GM12891 (cell line): ENCODE measurements around the gene GPR89B.
"Not testable (repeated sequence)": the region's sequence is repeated elsewhere in the genome, so short reads cannot be mapped to it uniquely, and the experiment has no call there.

Source experiments
- DNase-seq: peaks from one replicate; pipeline ENCODE4 v3.0.0; 2011; ENCODE audit warnings: low spot score; ENCODE audit not compliant: insufficient read length
- FAIRE-seq: peaks from 2 replicates; lab custom pipeline; 2011; peaks lifted over from hg19 to GRCh38; lab: Jason Lieb, UNC
- PAX5 ChIP-seq: IDR thresholded peaks from 2 replicates; pipeline ENCODE4 v1.6.1; 2011; ENCODE audit warnings: low read length, moderate library complexity, mild to moderate bottlenecking; ENCODE audit not compliant: insufficient read depth, severe bottlenecking
- POLR2A ChIP-seq: IDR thresholded peaks from 2 replicates; pipeline ENCODE4 v1.6.1; 2011; ENCODE audit warnings: low read depth, low read length, control low read depth
- POLR2AphosphoS5 ChIP-seq: IDR thresholded peaks from 2 replicates; pipeline ENCODE4 v1.6.1; 2011; ENCODE audit warnings: low read depth, low read length, control low read depth
- POU2F2 ChIP-seq: IDR thresholded peaks from 2 replicates; pipeline ENCODE4 v1.6.1; 2011; ENCODE audit warnings: low read depth, mild to moderate bottlenecking, control low read depth, low read length, moderate library complexity
- SPI1 ChIP-seq: IDR thresholded peaks from 2 replicates; pipeline ENCODE4 v1.6.1; 2011; ENCODE audit warnings: low read depth, low read length, control low read depth
- TAF1 ChIP-seq: IDR thresholded peaks from 2 replicates; pipeline ENCODE4 v1.6.1; 2011; ENCODE audit warnings: low read depth, low read length, control low read depth

The GPR89B gene

DNA sequence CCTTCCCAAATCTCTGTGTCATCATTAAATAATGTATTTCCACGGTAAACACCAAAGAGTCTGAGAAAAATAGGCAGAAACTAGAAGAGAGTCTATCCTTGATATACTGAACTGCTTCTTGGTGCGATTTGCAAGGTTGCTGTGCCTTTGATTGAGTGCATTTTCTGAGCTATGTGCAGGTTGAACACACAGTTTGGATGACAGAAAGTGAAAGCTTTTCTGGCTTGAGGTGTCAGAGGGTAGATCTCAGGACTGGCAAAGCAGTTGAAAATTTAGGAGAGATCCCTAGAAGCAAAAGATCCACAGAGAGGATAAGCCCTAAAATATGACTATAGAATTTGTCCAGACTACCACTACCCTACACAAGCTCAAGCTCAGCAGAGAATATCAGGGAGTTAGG, 31.5 kb downstream of the GPR89B start:
- FAIRE-seq, DNase-seq: not testable (repeated sequence)

GRCh38 chr1:147964575-147964974, 36.4 kb downstream of the GPR89B start:
- not testable (repeated sequence) for FAIRE-seq, DNase-seq

DNA sequence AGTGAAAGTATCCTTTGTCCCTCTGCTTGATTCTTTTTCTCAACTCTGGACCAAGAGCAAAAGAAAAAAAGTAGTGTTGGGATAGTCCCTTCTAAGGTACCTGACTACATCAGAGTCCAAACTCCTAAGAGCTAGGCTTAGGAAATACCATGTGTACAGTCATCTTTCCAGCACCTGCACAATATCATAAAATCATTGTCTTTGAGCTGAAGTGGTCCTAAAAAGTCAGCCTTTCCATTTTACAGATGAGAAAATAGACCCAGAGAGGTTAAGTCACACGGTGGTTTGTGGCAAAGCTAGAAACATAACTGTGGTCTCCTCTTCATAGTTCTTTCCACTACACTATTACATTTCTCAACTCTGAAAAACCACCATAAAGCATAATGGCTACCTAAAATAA, 38.4 kb downstream of the GPR89B start:
- not testable (repeated sequence) for FAIRE-seq, DNase-seq

GRCh38 chr1:147978896-147979651, 50.9 kb downstream of the GPR89B start:
- FAIRE-seq, DNase-seq: not testable (repeated sequence)

- not testable (repeated sequence) for DNase-seq, FAIRE-seq
These were observed 57.2 kb downstream of the GPR89B start for GRCh38 chr1:147985374-147985773.

- not testable (repeated sequence) for FAIRE-seq, DNase-seq
These were observed 59.7 kb downstream of the GPR89B start for GRCh38 chr1:147987893-147988292.

- not testable (repeated sequence) for DNase-seq, FAIRE-seq
These were observed 64.7 kb downstream of the GPR89B start for GRCh38 chr1:147992916-147993315.

DNA sequence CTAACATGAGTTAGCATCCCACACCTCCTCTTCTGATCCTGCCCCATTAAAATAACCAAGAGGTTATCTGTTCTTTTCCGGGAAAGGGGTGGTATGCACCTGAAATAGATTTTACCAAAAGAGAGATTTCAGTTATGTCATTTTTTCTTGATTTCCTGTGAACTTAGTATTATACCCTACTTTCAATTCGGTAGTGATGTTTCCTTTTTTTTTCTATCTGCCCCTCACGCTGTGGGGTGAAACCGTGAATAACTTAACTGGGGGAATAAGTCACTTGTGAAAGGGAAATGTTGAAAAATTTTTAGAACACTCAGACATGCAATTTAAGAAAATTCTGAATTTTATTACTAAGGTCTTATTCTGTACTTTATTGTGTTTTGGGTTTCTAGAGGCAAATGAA, 65.2 kb downstream of the GPR89B start:
- FAIRE-seq, DNase-seq: not testable (repeated sequence)

GRCh38 chr1:147993825-147994615, 65.8 kb downstream of the GPR89B start:
- FAIRE-seq, DNase-seq: not testable (repeated sequence)

DNA sequence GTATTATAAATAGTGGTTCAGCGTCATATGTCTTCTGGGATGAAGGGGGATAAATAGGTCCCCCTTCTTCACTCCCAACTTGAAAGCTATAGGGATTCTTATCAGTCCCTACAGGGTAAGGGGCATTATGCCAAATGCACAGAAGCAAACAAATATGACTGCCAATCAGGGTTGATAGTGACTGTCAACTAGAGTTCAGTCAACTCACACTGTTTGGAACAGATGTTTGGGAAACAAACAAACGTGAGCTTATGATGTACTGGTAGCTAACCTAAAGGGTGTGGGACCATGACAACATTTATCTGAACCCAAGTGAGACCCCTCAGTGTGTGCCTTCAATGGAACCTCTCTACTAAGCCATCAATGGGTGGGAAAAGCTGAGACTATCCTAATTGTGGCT, 67.9 kb downstream of the GPR89B start:
- FAIRE-seq, DNase-seq: not testable (repeated sequence)

DNA sequence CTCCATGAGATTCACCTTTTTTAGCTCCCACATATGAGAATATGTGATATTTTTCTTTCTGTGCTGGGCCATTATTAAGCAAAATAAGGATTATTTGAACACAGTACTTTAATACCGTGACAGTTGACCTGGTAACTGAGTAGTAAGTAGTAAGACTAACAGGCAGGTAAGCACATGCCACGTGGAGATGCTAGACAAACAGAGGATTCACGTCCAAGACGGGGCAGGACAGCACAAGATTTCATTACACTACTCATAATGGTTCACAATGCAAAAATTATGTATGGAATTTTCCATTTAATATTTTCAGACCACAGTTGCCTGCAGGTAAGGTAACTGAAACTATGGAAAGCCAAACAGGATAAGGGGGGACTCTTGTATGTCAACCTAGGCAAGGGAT, 79.5 kb downstream of the GPR89B start:
- not testable (repeated sequence) for FAIRE-seq, DNase-seq

GRCh38 chr1:148010527-148010926, 82.3 kb downstream of the GPR89B start:
- TF ChIP-seq PAX5 (no peak), POU2F2 (no peak), SPI1 (no peak), TAF1 (no peak), POLR2A (no peak), POLR2AphosphoS5 (no peak)
- no peak for DNase-seq
- no peak for FAIRE-seq

DNA sequence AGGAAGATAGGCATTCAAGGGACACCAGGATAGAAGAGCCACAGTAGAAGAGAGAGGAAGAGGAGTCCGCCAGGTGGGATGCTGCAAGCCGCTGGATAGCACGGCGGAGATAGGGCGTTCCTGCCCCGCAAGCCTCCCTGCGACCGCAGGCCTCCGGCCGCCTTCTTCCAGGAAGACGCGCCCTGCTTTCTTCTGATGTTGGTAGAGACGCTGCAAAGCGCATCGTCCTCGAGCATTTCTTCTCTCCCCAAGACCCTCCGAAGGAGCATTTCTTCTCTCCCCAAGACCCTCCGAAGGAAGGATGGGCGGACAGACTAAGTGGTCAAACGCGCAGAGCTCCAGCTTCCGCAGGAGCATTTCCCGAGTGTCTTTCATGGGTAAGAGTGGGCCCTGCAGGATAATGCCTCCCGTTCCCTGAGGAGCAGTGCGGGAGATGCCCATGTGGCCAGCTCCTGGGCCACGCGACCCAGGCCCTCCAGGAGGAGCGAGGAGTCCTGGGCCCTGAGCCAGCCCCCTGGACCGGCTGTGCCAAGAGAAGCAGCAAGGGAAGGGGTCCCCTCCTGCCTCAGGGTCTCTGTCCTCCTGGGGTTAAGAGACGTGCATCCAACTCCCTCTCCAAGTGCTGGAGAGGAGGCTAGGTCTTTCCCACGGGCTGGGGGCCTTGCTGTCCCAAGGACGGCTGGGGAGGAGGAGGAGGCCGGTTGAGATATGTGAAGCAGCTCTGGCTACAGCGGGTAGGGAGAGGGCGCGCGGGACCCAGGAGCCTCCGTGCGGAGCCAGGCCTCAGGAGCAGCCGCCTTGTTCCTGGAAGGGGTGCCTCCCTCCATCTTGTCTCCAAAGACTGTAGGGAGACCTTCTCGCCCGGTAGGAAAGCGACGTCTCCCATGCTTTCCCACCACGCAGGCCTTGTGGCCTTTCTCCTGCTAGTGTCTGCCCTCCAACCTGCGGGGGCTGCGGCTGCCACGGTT, 85.2 kb downstream of the GPR89B start:
- FAIRE-seq, result not testable (repeated sequence)

GRCh38 chr1:148014289-148015200, 86.3 kb downstream of the GPR89B start:
- not testable (repeated sequence) for FAIRE-seq, DNase-seq

More for the DNA sequence above, 85.2 kb downstream of the GPR89B start:
- not testable (repeated sequence) for DNase-seq

DNA sequence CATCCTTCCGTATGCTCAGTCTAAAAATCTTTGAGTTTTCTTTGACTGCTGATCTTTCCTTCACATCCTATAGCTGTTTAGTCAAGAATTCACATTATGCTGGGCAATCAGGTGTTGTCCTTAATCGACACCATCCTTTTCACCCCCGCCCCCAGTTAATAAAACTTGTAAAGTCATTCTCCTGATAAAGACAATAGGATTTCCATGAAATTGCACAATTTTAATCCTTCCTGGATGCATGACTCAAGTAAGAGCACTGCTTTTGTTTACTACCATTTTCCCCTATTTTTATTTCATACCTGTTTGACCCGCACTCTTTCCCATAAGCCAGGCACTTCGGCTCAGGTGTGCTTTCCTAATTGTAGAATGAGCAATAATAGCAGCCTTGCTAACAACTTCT, 96.7 kb downstream of the GPR89B start:
- FAIRE-seq, DNase-seq: not testable (repeated sequence)

DNA sequence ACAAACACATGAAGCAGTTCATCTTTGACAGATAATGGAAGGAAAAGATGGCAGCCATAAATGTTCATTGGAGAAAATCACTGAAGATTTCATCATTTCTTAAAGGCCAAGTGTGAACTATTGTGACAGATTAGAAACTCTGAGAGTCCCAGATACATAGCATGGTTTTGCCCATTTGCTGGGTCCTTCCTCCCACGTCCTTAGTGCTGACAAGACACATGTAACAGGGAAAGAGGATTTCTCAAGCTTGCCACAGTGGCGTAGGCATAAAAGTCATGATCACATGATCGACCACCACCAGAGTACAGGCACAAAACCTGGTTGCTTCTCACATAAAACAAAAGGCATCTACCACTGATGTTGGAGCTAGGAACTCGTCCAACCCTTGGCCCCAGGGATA, 98.8 kb downstream of the GPR89B start:
- FAIRE-seq, result not testable (repeated sequence)

GRCh38 chr1:148032247-148032646, 104.0 kb downstream of the GPR89B start:
- not testable (repeated sequence) for FAIRE-seq, DNase-seq

More for the DNA sequence above, 98.8 kb downstream of the GPR89B start:
- DNase-seq, result not testable (repeated sequence)
